Endothelial cell of umbilical vein (primary cell): ENCODE data around the gene SMAD3. TPM values are rescaled to one million over a fixed set of nuclear protein-coding genes. Genes with fewer than 3 reads are reported as not detected.
A peak's percentile ranks its signal among the peaks of the same experiment; 100 is the strongest.

Experiments used
- BruUV-seq: library from RNA; stranded (reverse); fragments of 400-500 nt; replicated peaks from 2 replicates; lab custom pipeline; 2021; lab: Mats Ljungman, UMichigan
- CTCF ChIA-PET: fragments of 300-600, 350-600 bp; sonication (Branson Sonifier 250); formaldehyde crosslinking; loops from one replicate; lab custom pipeline; 2021; ENCODE audit warnings: antibody characterized with exemption, inconsistent platforms; lab: Charles Lee
- POLR2A ChIA-PET: fragments of 300-600, 350-600 bp; sonication (Branson Sonifier 250); formaldehyde crosslinking; loops from one replicate; lab custom pipeline; 2021; ENCODE audit warnings: antibody characterized with exemption, inconsistent platforms; lab: Charles Lee
- DNase-seq: peaks from one replicate; pipeline ENCODE4 v3.0.0-alpha.2; 2011; ENCODE audit warnings: low read depth, low spot score
- FAIRE-seq: peaks from 2 replicates; lab custom pipeline; 2011; peaks lifted over from hg19 to GRCh38; lab: Jason Lieb, UNC
- H2AFZ ChIP-seq: 2 replicates; pipeline ENCODE4 v1.6.0; 2012; ENCODE audit warnings: low read depth, low read length, control low read depth, inconsistent platforms
- H3K27ac ChIP-seq: 2 replicates; pipeline ENCODE4 v1.5.1; 2011; ENCODE audit warnings: low read depth, mild to moderate bottlenecking, control low read depth, low read length, moderate library complexity; ENCODE audit not compliant: insufficient read depth
- H3K27me3 ChIP-seq, 2 experiments: 2 replicates each; pipeline versions ENCODE4 v1.6.0 to v1.6.1; 2011; ENCODE audit warnings: low read length in 2 of 2, mixed read lengths in 1 of 2; ENCODE audit not compliant: control insufficient read depth in 2 of 2, insufficient read depth in 2 of 2
- H3K36me3 ChIP-seq, 2 experiments: 2 replicates in 1 of 2; 3 replicates in 1 of 2; pipeline ENCODE4 v1.5.1; 2011; ENCODE audit warnings: low read length in 2 of 2, mild to moderate bottlenecking in 1 of 2, moderate library complexity in 1 of 2; ENCODE audit not compliant: control insufficient read depth in 2 of 2, insufficient read depth in 2 of 2; ENCODE audit errors: extremely low read depth in 1 of 2
- H3K4me1 ChIP-seq: 3 replicates; pipeline ENCODE4 v1.5.1; 2011; ENCODE audit warnings: mild to moderate bottlenecking, low read length; ENCODE audit not compliant: control insufficient read depth, insufficient read depth; ENCODE audit errors: extremely low read depth
- H3K4me2 ChIP-seq: 2 replicates; pipeline ENCODE4 v1.6.1; 2011; ENCODE audit warnings: low read length, control low read depth, mixed read lengths; ENCODE audit not compliant: insufficient read depth
- H3K4me3 ChIP-seq, 3 experiments: fragments of 200-600 bp in 1 of 3; sonication (generic), shearing (Covaris generic) in 1 of 3; replicated peaks in 1 of 3; 2 replicates each; pipeline ENCODE4 v1.5.1; 2011 to 2016; ENCODE audit warnings: control low read depth in 3 of 3, low read length in 3 of 3, mild to moderate bottlenecking in 2 of 3, inconsistent platforms in 1 of 3, low read depth in 1 of 3, moderate library complexity in 1 of 3; ENCODE audit not compliant: insufficient read depth in 1 of 3
- H3K79me2 ChIP-seq: 2 replicates; pipeline ENCODE4 v1.6.0; 2012; ENCODE audit warnings: low read length, inconsistent platforms; ENCODE audit not compliant: control insufficient read depth, insufficient read depth
- H3K9ac ChIP-seq: replicated peaks from 2 replicates; pipeline ENCODE3; 2011; ENCODE audit warnings: low read length, control low read depth; ENCODE audit not compliant: insufficient read depth; ENCODE audit errors: extremely low read depth
- H3K9me1 ChIP-seq: replicated peaks from 3 replicates; pipeline ENCODE4 v1.6.0; 2011; ENCODE audit warnings: mild to moderate bottlenecking, low read length; ENCODE audit not compliant: control insufficient read depth, insufficient read depth; ENCODE audit errors: extremely low read depth
- H3K9me3 ChIP-seq: replicated peaks from 2 replicates; pipeline ENCODE4 v1.5.1; 2012; ENCODE audit warnings: low read length, inconsistent platforms; ENCODE audit not compliant: control insufficient read depth, insufficient read depth
- H4K20me1 ChIP-seq: replicated peaks from 2 replicates; pipeline ENCODE3; 2011; ENCODE audit warnings: mild to moderate bottlenecking, low read length; ENCODE audit not compliant: control insufficient read depth, insufficient read depth; ENCODE audit errors: extremely low read depth
- EZH2 ChIP-seq: IDR thresholded peaks from 2 replicates; pipeline ENCODE4 v1.6.1; 2012; ENCODE audit warnings: borderline replicate concordance, low read depth, mild to moderate bottlenecking, moderate library complexity, low read length, inconsistent platforms; ENCODE audit not compliant: severe bottlenecking
- FOS ChIP-seq: IDR thresholded peaks from 2 replicates; pipeline ENCODE4 v1.6.1; 2011; ENCODE audit warnings: mild to moderate bottlenecking, low read length, moderate library complexity, borderline replicate concordance; ENCODE audit not compliant: insufficient read depth
- GATA2 ChIP-seq: IDR thresholded peaks from 2 replicates; pipeline ENCODE4 v1.7.0; 2011; ENCODE audit warnings: low read depth, mild to moderate bottlenecking, moderate library complexity, mixed read lengths, low read length; ENCODE audit not compliant: insufficient read length, insufficient read depth
- JUN ChIP-seq: IDR thresholded peaks from 2 replicates; pipeline ENCODE4 v1.6.1; 2011; ENCODE audit warnings: borderline replicate concordance, low read depth; ENCODE audit not compliant: insufficient read length, insufficient read depth
- MYC ChIP-seq: IDR thresholded peaks from one replicate; pipeline ENCODE4 v1.6.1; 2011; ENCODE audit warnings: mild to moderate bottlenecking, low read depth, low read length
- POLR2A ChIP-seq: IDR thresholded peaks from 2 replicates; pipeline ENCODE4 v1.6.1; 2012; ENCODE audit warnings: low read depth, mild to moderate bottlenecking, control low read depth, low read length
- POLR2AphosphoS5 ChIP-seq: IDR thresholded peaks from 2 replicates; pipeline ENCODE4 v1.6.1; 2012; ENCODE audit warnings: low read depth, mild to moderate bottlenecking, control low read depth, low read length, moderate library complexity; ENCODE audit not compliant: insufficient read depth
- dilution Hi-C: fragments of 300-500 bp; cut with MboI; formaldehyde crosslinking; loops from one replicate; pipeline ENCODE4 v1.15.0; 2019; ENCODE audit warnings: low sequenced_read_pairs; ENCODE audit not compliant: extremely low pct_ligation_motif_present
- intact Hi-C: fragments of 100-400 bp; cut with micrococcal nuclease; formaldehyde crosslinking; loops from one replicate; pipeline ENCODE4 v1.10.0; 2022
- polyA plus RNA-seq, 4 experiments: library from polyadenylated mRNA; depleted of rRNA in 3 of 4; stranded (reverse) in 3 of 4; unstranded in 1 of 4; fragments of >200 nt; gene quantifications; 2 replicates each; pipeline versions ENCODE4 v1.2.1 to v1.2.3, GENCODE V29; 2011 to 2012; ENCODE audit warnings: missing spikeins in 1 of 4
- total RNA-seq: library from RNA; stranded (reverse); gene quantifications from 2 replicates; pipeline ENCODE4 v1.2.3, GENCODE V29; 2021
- TF ChIP-seq, protein P1 (sequence below), 2 donors: IDR thresholded peaks; 1 replicate in 1 of 2; 2 replicates in 1 of 2; pipeline ENCODE4 v1.5.1; 2011; ENCODE audit warnings: low read length in 2 of 2, mild to moderate bottlenecking in 2 of 2, moderate library complexity in 2 of 2, control low read depth in 1 of 2, inconsistent platforms in 1 of 2, low read depth in 1 of 2; ENCODE audit not compliant: insufficient read depth in 1 of 2; ENCODE audit errors: extremely low read depth in 1 of 2
- TF ChIP-seq, protein P2 (sequence below): IDR thresholded peaks from 2 replicates; pipeline ENCODE4 v1.6.1; 2011; ENCODE audit not compliant: insufficient read depth, insufficient read length

Gene SMAD3
- total and polyA plus RNA-seq, 2 donors (not counting 3 experiments of a cell fraction or from before 2014, with no cell fraction given): 56.4 to 88.2 TPM

DNA sequence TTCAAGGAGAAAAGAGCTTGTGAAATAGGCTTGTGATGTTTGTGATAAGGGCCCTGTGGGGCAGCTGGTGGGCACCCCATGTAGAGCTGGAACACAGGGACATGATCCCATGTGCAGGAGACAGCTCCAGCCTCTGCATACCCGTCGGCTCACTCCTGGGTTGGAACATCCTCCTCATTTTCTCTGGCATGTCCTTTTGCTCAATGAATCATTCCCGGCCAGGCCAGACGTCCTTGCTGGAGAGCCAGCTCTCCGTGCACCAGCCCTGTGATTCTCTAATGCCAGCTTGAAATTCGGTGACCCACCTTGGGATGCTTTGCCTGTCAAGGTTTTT, 77.3 kb downstream of the SMAD3 start:
- Histone ChIP-seq H3K9me1 (no peaks in the 10 kb centered on the region), H2AFZ (no peak overlapping the region), H3K4me2 (no peak overlapping the region), H3K27ac (peak overlapping the region; percentile 42), H3K4me3 (no peak overlapping the region), H3K27me3 (no peaks in the 10 kb centered on the region), H4K20me1 (no peaks in the 10 kb centered on the region), H3K79me2 (peaks cover 96% of the 10 kb centered on the region), H3K9me3 (no peaks in the 10 kb centered on the region), H3K4me1 (peaks cover 92% of the 10 kb centered on the region), H3K9ac (peak overlapping the region; percentile 18), H3K36me3 (no peaks in the 10 kb centered on the region)
- DNase-seq (peak; percentile 80), FAIRE-seq (peak; percentile 70)
- TF ChIP-seq EZH2: no peak
- peak; percentile 20 for TF ChIP-seq JUN
- no peak for TF ChIP-seq POLR2A
- no peak for TF ChIP-seq POLR2AphosphoS5
- peak; percentile 55 for TF ChIP-seq FOS
- TF ChIP-seq MYC: no peak
- TF ChIP-seq, protein P1, sequence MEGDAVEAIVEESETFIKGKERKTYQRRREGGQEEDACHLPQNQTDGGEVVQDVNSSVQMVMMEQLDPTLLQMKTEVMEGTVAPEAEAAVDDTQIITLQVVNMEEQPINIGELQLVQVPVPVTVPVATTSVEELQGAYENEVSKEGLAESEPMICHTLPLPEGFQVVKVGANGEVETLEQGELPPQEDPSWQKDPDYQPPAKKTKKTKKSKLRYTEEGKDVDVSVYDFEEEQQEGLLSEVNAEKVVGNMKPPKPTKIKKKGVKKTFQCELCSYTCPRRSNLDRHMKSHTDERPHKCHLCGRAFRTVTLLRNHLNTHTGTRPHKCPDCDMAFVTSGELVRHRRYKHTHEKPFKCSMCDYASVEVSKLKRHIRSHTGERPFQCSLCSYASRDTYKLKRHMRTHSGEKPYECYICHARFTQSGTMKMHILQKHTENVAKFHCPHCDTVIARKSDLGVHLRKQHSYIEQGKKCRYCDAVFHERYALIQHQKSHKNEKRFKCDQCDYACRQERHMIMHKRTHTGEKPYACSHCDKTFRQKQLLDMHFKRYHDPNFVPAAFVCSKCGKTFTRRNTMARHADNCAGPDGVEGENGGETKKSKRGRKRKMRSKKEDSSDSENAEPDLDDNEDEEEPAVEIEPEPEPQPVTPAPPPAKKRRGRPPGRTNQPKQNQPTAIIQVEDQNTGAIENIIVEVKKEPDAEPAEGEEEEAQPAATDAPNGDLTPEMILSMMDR (IDR thresholded peaks at IDR 0.05; ENCODE audit: extremely low read depth in 1 of 2, insufficient read depth in 1 of 2, low read depth in 1 of 2, low read length in 2 of 2): no peak
- TF ChIP-seq GATA2: no peak
- TF ChIP-seq, protein P2, sequence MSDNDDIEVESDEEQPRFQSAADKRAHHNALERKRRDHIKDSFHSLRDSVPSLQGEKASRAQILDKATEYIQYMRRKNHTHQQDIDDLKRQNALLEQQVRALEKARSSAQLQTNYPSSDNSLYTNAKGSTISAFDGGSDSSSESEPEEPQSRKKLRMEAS: no peak
- POLR2A ChIA-PET: no interaction called here
- CTCF ChIA-PET: interaction anchor here (0.7 to 3.7 kb wide), 8 partner anchors 13 to 196 kb away, joined by 3 to 20 read pairs (median 4); no protein-coding TSS in a partner anchor
- intact Hi-C loops (no loop called here), dilution Hi-C loops (no loop called here)
- no TSS peak for BruUV-seq
